Common myeloid progenitor, CD34-positive (primary cell): Measurements from ENCODE around the gene ZNF549.
A peak's percentile ranks its signal among the peaks of the same experiment; 100 is the strongest.

ENCODE experiments used
- CTCF ChIA-PET: fragments of 350-600 bp; sonication (Branson Sonifier 250); formaldehyde crosslinking; loops from one replicate; lab custom pipeline; 2021; ENCODE audit warnings: antibody characterized with exemption; lab: Charles Lee
- POLR2A ChIA-PET: fragments of 350-600 bp; sonication (Branson Sonifier 250); formaldehyde crosslinking; loops from one replicate; lab custom pipeline; 2021; ENCODE audit warnings: antibody characterized with exemption; lab: Charles Lee
- DNase-seq, 3 donors: peaks; one replicate each; pipeline versions ENCODE4 v3.0.0 to v3.0.0-alpha.2; 2013
- H3K27ac ChIP-seq, 2 experiments: 1 replicate in 1 of 2; 2 replicates in 1 of 2; pipeline ENCODE4 v1.7.0; 2013; ENCODE audit warnings: inconsistent platforms in 2 of 2, low read length in 2 of 2, mild to moderate bottlenecking in 2 of 2, low read depth in 1 of 2, moderate library complexity in 1 of 2; ENCODE audit not compliant: severe bottlenecking in 2 of 2, insufficient read depth in 1 of 2, poor library complexity in 1 of 2
- H3K27me3 ChIP-seq, 5 experiments: replicated peaks in 2 of 5; 1 replicate in 3 of 5; 2 replicates in 2 of 5; pipeline versions ENCODE4 v1.6.1 to v1.7.0; 2013; ENCODE audit warnings: low read length in 4 of 5, mild to moderate bottlenecking in 2 of 5, moderate library complexity in 2 of 5, inconsistent platforms in 1 of 5; ENCODE audit not compliant: insufficient read depth in 5 of 5, control insufficient read depth in 4 of 5
- H3K36me3 ChIP-seq, 4 experiments: 1 replicate in 2 of 4; 2 replicates in 2 of 4; pipeline versions ENCODE4 v1.6.1 to v1.7.0; 2013; ENCODE audit warnings: low read length in 3 of 4, control low read depth in 1 of 4, mild to moderate bottlenecking in 1 of 4; ENCODE audit not compliant: control insufficient read depth in 4 of 4, insufficient read depth in 4 of 4
- H3K4me1 ChIP-seq, 4 experiments: 1 replicate in 3 of 4; 2 replicates in 1 of 4; pipeline versions ENCODE4 v1.6.1 to v1.7.1; 2013; ENCODE audit warnings: low read length in 3 of 4, mild to moderate bottlenecking in 3 of 4, control low read depth in 1 of 4, inconsistent platforms in 1 of 4, moderate library complexity in 1 of 4; ENCODE audit not compliant: control insufficient read depth in 4 of 4, insufficient read depth in 4 of 4; ENCODE audit errors: control extremely low read depth in 1 of 4
- H3K4me3 ChIP-seq, 7 experiments: 1 replicate in 4 of 7; 2 replicates in 3 of 7; pipeline versions ENCODE4 v1.5.1 to v1.7.0; 2013; ENCODE audit warnings: mild to moderate bottlenecking in 7 of 7, low read length in 6 of 7, moderate library complexity in 6 of 7, inconsistent platforms in 2 of 7, low read depth in 2 of 7, control low read depth in 1 of 7; ENCODE audit not compliant: insufficient read depth in 4 of 7, control insufficient read depth in 1 of 7; ENCODE audit errors: extremely low read depth in 1 of 7
- H3K9me3 ChIP-seq, 5 experiments: 1 replicate in 4 of 5; 2 replicates in 1 of 5; pipeline versions ENCODE4 v1.6.1 to v1.7.1; 2013; ENCODE audit warnings: low read length in 4 of 5, mild to moderate bottlenecking in 2 of 5, inconsistent platforms in 1 of 5, low read depth in 1 of 5, moderate library complexity in 1 of 5; ENCODE audit not compliant: control insufficient read depth in 4 of 5, insufficient read depth in 2 of 5; ENCODE audit errors: control extremely low read depth in 1 of 5
- WGBS: methylation state at CpG from one replicate; pipeline ENCODE4 v1.1.5; 2013; ENCODE audit not compliant: insufficient coverage; 5-methylcytosine and 5-hydroxymethylcytosine counted together

ZNF549 gene

GRCh38 chr19:57552432-57552831, 25.3 kb downstream of the ZNF549 start:
- ChIA-PET POLR2A (no interaction called here), CTCF (no interaction called here)
- H3K27ac ChIP-seq = no peak overlapping the region
- DNase-seq = no peak
- 92% methylated on average over 1 of the region's 2 CpGs for WGBS
- H3K9me3 ChIP-seq = peaks cover 10 to 86% (median 67%) of the 10 kb centered on the region in 5 experiments
- no peaks in the 10 kb centered on the region for H3K4me1 ChIP-seq
- H3K27me3 ChIP-seq = no peaks in the 10 kb centered on the region
- peak overlapping the region in 1 of 7 experiments; percentile 50 for H3K4me3 ChIP-seq
- peaks cover 60 to 97% (median 85%) of the 10 kb centered on the region in 4 experiments for H3K36me3 ChIP-seq

- CTCF ChIA-PET = interaction anchor here (0.9 kb wide), 1 partner anchor 21 kb away, joined by 3 read pairs; the partner anchor contains the start of gene ZNF416
- Histone ChIP-seq H3K4me3 (peak overlapping the region in 1 of 7 experiments; percentile 2), H3K27ac (no peak overlapping the region), H3K9me3 (peaks cover 7 to 45% (median 34%) of the 10 kb centered on the region in 5 experiments), H3K36me3 (peaks cover 29 to 45% (median 41%) of the 10 kb centered on the region in 4 experiments), H3K4me1 (peaks cover 4 to 22% (median 15%) of the 10 kb centered on the region in 4 experiments), H3K27me3 (no peaks in the 10 kb centered on the region)
- POLR2A ChIA-PET = interaction anchor here (0.8 kb wide), 1 partner anchor 70 kb away, joined by 3 read pairs; the partner anchor contains the start of gene ZNF419
- DNase-seq = no peak
- WGBS = 100% methylated on average over 2 of the region's 5 CpGs
These were observed 30.5 kb downstream of the ZNF549 start for GRCh38 chr19:57557659-57558058.

DNA sequence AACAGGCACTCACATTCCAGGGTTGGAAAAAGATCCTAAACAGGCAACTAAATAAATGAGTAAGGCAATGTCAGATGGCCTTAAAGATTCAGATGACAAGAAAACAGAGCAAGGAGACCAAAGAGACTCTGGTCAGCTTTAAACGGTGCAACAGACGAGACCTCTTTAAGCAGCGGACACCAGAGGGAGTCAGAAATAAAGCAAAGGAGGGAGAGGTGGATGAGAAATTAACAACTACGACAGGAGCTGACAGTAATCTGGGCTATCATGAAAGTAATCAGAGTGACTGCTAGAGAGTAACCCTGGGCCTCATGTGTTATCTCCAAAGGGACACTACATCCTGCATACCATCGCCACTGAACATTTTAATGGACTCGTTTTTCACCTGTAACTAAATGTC, 31.4 kb downstream of the ZNF549 start:
- peak overlapping the region in 1 of 2 experiments; percentile 83 for H3K27ac ChIP-seq

DNA sequence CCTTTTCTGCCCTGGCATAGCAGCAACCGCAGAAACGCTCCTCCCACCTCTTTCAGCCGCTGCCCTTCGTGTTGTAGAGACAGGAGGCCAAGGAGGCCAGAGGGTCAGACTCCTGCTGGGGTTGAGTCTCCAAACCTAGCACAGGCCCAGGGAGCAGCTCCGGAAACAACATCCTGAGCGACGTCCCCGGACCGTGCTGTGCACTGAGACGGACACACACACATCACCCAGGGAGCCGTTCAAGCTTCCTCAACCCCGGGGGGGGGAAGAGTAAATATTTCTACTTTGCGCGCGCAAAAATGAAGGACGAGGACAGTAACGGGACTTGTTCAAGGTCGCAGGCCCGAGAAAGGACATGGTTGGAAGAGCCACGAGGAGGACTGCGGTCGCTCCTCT, 31.9 kb downstream of the ZNF549 start:
- CTCF ChIA-PET = no interaction called here
- POLR2A ChIA-PET = no interaction called here
- Histone ChIP-seq H3K9me3 (peaks cover 4 to 50% (median 32%) of the 10 kb centered on the region in 5 experiments), H3K36me3 (peaks cover 20 to 32% (median 28%) of the 10 kb centered on the region in 4 experiments), H3K27me3 (no peaks in the 10 kb centered on the region), H3K27ac (peak overlapping the region; percentile 70 to 83), H3K4me1 (peaks cover 4 to 22% (median 15%) of the 10 kb centered on the region in 4 experiments), H3K4me3 (peak overlapping the region; percentile 87 to 99 (median 92))
- 1% methylated on average over 17 of the region's 22 CpGs for WGBS
- peak in 2 of 3 donors; percentile 41 to 57 for DNase-seq

More for the DNA sequence above, 31.4 kb downstream of the ZNF549 start:
- H3K27me3 ChIP-seq = no peaks in the 10 kb centered on the region
- CTCF ChIA-PET = interaction anchor here (0.9 kb wide), 1 partner anchor 20 kb away, joined by 3 read pairs; the partner anchor contains the start of gene ZNF416
- WGBS = 69% methylated on average over 4 of the region's 6 CpGs
- peaks cover 21 to 36% (median 33%) of the 10 kb centered on the region in 4 experiments for H3K36me3 ChIP-seq
- H3K4me1 ChIP-seq = peaks cover 4 to 22% (median 15%) of the 10 kb centered on the region in 4 experiments
- peak overlapping the region; percentile 87 to 99 (median 92) for H3K4me3 ChIP-seq
- POLR2A ChIA-PET = no interaction called here
- peaks cover 4 to 49% (median 29%) of the 10 kb centered on the region in 5 experiments for H3K9me3 ChIP-seq
- DNase-seq = peak in 1 of 3 donors; percentile 23

DNA sequence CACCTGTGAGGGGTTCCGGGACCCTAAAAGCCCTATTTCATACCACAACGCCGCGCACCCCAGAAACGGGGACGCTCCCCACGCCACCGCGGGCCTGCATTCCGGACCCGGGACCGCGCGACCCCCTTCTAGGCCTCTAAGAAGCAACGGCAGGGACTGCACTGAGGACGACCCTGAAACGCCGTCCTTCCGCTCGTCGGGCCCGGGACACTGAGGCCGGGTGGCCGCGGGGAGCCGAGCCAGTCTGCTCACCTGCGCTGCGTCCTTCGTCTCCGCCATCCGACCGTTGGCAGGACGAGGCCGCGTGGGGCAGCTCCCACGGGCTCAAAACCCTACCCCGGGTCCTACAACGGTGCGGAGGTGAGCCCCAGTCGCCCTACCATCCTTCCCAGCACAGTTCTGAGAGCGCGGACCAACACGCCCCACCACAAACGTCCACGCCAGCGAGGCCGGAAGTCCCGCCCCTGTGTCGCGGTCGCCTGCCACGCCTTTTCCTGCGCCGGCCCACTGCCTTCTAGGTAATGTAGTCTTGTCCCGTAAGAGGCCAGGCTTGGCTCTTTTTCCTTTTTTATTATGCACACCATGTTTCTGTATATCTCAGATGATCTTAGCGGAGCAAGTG, 32.4 kb downstream of the ZNF549 start, which contains the start of gene ZNF550:
TSS of gene ZNF550 (minus strand) at position 460 of the 622 bp plus-strand sequence. CDS start at position 279, 181 bp downstream.
- ChIA-PET CTCF (no interaction called here), POLR2A (interaction anchor here (0.6 kb wide), 1 partner anchor 1361 kb away, joined by 6 read pairs; no protein-coding TSS in a partner anchor)
- Histone ChIP-seq H3K27me3 (no peaks in the 10 kb centered on the region), H3K9me3 (peaks cover under 1 to 50% (median 32%) of the 10 kb centered on the region in 5 experiments), H3K4me1 (peaks cover 4 to 22% (median 15%) of the 10 kb centered on the region in 4 experiments), H3K4me3 (peak within 1 kb of the TSS; percentile 87 to 99 (median 92)), H3K27ac (peak within 1 kb of the TSS; percentile 70 to 83), H3K36me3 (peaks cover 15 to 27% (median 23%) of the 10 kb centered on the region in 4 experiments)
- 0% methylated on average over 56 of the region's 56 CpGs for WGBS
- DNase-seq = peak; percentile 92 to 96 (median 95)

DNA sequence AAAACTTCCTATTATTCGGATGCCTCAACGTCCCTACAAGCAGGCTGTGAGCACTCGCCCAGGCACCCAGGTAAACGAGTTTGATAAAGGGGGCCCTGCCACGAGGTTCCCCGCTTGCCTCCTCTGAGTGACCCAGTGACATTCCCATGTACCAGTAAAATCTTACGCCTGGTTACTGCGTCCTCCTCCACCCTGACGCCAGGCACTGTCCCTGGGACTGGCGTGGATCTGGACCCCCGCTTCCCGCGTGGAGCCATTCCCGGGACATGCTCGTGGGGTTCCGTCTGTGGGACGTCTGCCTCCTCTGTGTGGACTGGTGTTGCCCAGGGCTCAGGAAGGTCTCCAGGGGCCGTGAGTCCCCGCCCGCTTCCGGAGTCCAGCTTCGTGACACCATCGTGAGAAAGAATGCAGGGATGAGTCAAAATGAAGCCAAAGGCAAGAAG, 32.9 kb downstream of the ZNF549 start:
- ChIA-PET POLR2A (interaction anchor here (0.6 kb wide), 1 partner anchor 1362 kb away, joined by 6 read pairs; no protein-coding TSS in a partner anchor), CTCF (no interaction called here)
- peaks cover 0 to 47% (median 35%) of the 10 kb centered on the region in 5 experiments for H3K9me3 ChIP-seq
- peaks cover 4 to 22% (median 15%) of the 10 kb centered on the region in 4 experiments for H3K4me1 ChIP-seq
- H3K27ac ChIP-seq = no peak overlapping the region
- peaks cover 11 to 22% (median 18%) of the 10 kb centered on the region in 4 experiments for H3K36me3 ChIP-seq
- H3K27me3 ChIP-seq = no peaks in the 10 kb centered on the region
- 41% methylated on average over 23 of the region's 23 CpGs for WGBS
- H3K4me3 ChIP-seq = peak overlapping the region; percentile 87 to 99 (median 92)
- no peak for DNase-seq
